ENCODE data around the gene SLC39A11. TPM values are rescaled to one million over a fixed set of nuclear protein-coding genes. Genes with fewer than 3 reads are reported as not detected.

Gene SLC39A11
- polyA plus RNA-seq, 3 donors, result 16.6 to 27.9 (median 26.6) TPM

DNA sequence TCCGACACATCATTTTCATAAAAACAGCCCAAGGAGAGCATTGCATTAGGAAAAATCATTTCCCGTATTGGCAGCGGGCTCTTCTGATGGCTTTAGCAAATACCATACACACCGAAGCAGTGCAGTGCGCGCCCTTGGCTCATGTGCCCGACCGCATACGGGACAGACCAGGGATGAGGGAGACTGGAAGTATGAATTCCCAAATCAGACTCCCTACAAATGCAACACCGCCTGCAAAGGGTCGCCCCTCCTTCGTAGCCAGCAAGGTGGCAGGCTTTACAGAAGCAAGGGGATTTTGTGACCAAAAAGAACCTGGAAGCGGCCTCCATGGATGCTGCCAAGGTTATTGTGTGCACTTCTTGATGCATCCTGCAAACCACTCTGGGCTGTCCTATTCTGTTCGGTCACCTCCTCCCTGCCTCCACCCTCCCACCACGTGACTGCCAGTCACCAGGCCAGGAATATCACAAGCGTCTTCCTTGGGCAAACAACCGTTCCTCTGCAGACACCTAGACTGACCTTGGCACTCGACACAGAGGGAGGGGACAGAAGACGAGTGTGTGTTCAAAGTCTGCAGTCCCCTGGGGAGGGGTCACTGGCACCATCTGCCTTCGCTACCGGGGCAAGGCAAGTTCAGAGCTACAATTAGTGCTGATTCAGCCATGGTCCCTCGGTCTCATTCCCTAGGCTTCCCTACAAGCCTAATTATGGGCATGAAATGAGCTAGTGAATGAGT lies 460.4 kb downstream of the SLC39A11 start:
- 90% methylated on average over 10 of the region's 22 CpGs for WGBS (ENCODE audit: insufficient coverage)
- no peak overlapping the region for H2AFZ ChIP-seq (ENCODE audit: insufficient read depth, low read depth, low read length, poor library complexity, severe bottlenecking)

GRCh38 chr17:72631568-72631948 lies 460.9 kb downstream of the SLC39A11 start:
- Histone ChIP-seq H3K9ac (ENCODE audit: insufficient read depth, low read length, poor library complexity, severe bottlenecking) (no peak overlapping the region), H3K27ac (ENCODE audit: low read depth in 1 of 2, low read length in 2 of 2) (no peak overlapping the region), H3K79me2 (ENCODE audit: insufficient read depth, low read length) (no peaks in the 10 kb centered on the region), H3K4me2 (replicated peaks; ENCODE audit: extremely low read depth, low read length, poor library complexity, severe bottlenecking) (no peak overlapping the region), H2AFZ (ENCODE audit: insufficient read depth, low read depth, low read length, poor library complexity, severe bottlenecking) (no peak overlapping the region), H3K4me1 (ENCODE audit: control insufficient read depth in 1 of 2, insufficient read depth in 2 of 2, low read length in 2 of 2) (no peaks in the 10 kb centered on the region), H4K20me1 (ENCODE audit: insufficient read depth, low read length) (no peaks in the 10 kb centered on the region), H3K4me3 (replicated peaks in 1 of 3; ENCODE audit: low read depth in 2 of 3, low read length in 3 of 3) (no peak overlapping the region), H3K9me3 (replicated peaks in 1 of 2; ENCODE audit: control insufficient read depth in 1 of 2, insufficient read depth in 1 of 2, low read length in 2 of 2) (no peaks in the 10 kb centered on the region), H3K36me3 (replicated peaks in 1 of 2; ENCODE audit: control insufficient read depth in 1 of 2, insufficient read depth in 2 of 2, low read length in 2 of 2) (no peaks in the 10 kb centered on the region), H3K27me3 (ENCODE audit: control insufficient read depth in 2 of 2, insufficient read depth in 2 of 2, low read length in 2 of 2) (peaks cover 0 to 2% of the 10 kb centered on the region in 2 donors)
- intact Hi-C loops (cut with micrococcal nuclease), result no loop called here
- 91% methylated on average over 8 of the region's 9 CpGs for WGBS (ENCODE audit: insufficient coverage)
- peaks cover 7 to 14% (median 9%) of the 10 kb centered on the region in 7 donors for H3K9me3 Mint-ChIP-seq
- no peak overlapping the region for H3K4me3 Mint-ChIP-seq
- peaks cover 6 to 15% (median 7%) of the 10 kb centered on the region in 3 donors for H3K27me3 Mint-ChIP-seq (ENCODE audit: low read depth in 3 of 3)
- DNase-seq, result no peak
- H3K27ac Mint-ChIP-seq, result no peak overlapping the region
- H3K36me3 Mint-ChIP-seq, result no peaks in the 10 kb centered on the region
- TF ChIP-seq, protein P1, sequence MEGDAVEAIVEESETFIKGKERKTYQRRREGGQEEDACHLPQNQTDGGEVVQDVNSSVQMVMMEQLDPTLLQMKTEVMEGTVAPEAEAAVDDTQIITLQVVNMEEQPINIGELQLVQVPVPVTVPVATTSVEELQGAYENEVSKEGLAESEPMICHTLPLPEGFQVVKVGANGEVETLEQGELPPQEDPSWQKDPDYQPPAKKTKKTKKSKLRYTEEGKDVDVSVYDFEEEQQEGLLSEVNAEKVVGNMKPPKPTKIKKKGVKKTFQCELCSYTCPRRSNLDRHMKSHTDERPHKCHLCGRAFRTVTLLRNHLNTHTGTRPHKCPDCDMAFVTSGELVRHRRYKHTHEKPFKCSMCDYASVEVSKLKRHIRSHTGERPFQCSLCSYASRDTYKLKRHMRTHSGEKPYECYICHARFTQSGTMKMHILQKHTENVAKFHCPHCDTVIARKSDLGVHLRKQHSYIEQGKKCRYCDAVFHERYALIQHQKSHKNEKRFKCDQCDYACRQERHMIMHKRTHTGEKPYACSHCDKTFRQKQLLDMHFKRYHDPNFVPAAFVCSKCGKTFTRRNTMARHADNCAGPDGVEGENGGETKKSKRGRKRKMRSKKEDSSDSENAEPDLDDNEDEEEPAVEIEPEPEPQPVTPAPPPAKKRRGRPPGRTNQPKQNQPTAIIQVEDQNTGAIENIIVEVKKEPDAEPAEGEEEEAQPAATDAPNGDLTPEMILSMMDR (IDR thresholded peaks at IDR 0.05), result no peak
- H3K4me1 Mint-ChIP-seq, result no peaks in the 10 kb centered on the region

More for the DNA sequence above, 460.4 kb downstream of the SLC39A11 start:
- Histone ChIP-seq H3K4me1 (ENCODE audit: control insufficient read depth in 1 of 2, insufficient read depth in 2 of 2, low read length in 2 of 2) (no peaks in the 10 kb centered on the region), H3K79me2 (ENCODE audit: insufficient read depth, low read length) (no peaks in the 10 kb centered on the region), H3K27me3 (ENCODE audit: control insufficient read depth in 2 of 2, insufficient read depth in 2 of 2, low read length in 2 of 2) (peaks cover 0 to 2% of the 10 kb centered on the region in 2 donors), H3K4me3 (replicated peaks in 1 of 3; ENCODE audit: low read depth in 2 of 3, low read length in 3 of 3) (no peak overlapping the region), H3K9me3 (replicated peaks in 1 of 2; ENCODE audit: control insufficient read depth in 1 of 2, insufficient read depth in 1 of 2, low read length in 2 of 2) (no peaks in the 10 kb centered on the region), H3K9ac (ENCODE audit: insufficient read depth, low read length, poor library complexity, severe bottlenecking) (no peak overlapping the region), H3K27ac (ENCODE audit: low read depth in 1 of 2, low read length in 2 of 2) (no peak overlapping the region), H3K36me3 (replicated peaks in 1 of 2; ENCODE audit: control insufficient read depth in 1 of 2, insufficient read depth in 2 of 2, low read length in 2 of 2) (no peaks in the 10 kb centered on the region), H3K4me2 (replicated peaks; ENCODE audit: extremely low read depth, low read length, poor library complexity, severe bottlenecking) (no peak overlapping the region), H4K20me1 (ENCODE audit: insufficient read depth, low read length) (no peaks in the 10 kb centered on the region)
- no peaks in the 10 kb centered on the region for H3K36me3 Mint-ChIP-seq
- no peak overlapping the region for H3K4me3 Mint-ChIP-seq
- no peak overlapping the region for H3K27ac Mint-ChIP-seq
- TF ChIP-seq, protein P1 (IDR thresholded peaks at IDR 0.05), result no peak
- peaks cover 6 to 17% (median 6%) of the 10 kb centered on the region in 3 donors for H3K27me3 Mint-ChIP-seq (ENCODE audit: low read depth in 3 of 3)
- no peaks in the 10 kb centered on the region for H3K4me1 Mint-ChIP-seq
- no peak for DNase-seq
- peaks cover 3 to 12% (median 9%) of the 10 kb centered on the region in 7 donors for H3K9me3 Mint-ChIP-seq
- intact Hi-C loops (cut with micrococcal nuclease), result no loop called here
